Measurements from ENCODE around the gene ATE1. TPM values are rescaled to one million over a fixed set of nuclear protein-coding genes. Genes with fewer than 3 reads are reported as not detected.

ATE1 gene
- total RNA-seq, 2 donors from 2014 or later: 16.5 to 24.4 TPM

- no peaks in the 10 kb centered on the region for H3K27me3 Mint-ChIP-seq
- peaks cover 47% of the 10 kb centered on the region for H3K36me3 Mint-ChIP-seq (ENCODE audit: low read depth)
- no peak overlapping the region for H3K4me3 Mint-ChIP-seq
- H3K9me3 Mint-ChIP-seq: no peaks in the 10 kb centered on the region
- peaks cover 4% of the 10 kb centered on the region for H3K4me1 Mint-ChIP-seq
- H3K27ac Mint-ChIP-seq: no peak overlapping the region
- ATAC-seq (replicated peaks): no peak
Observed at GRCh38 chr10:121865554-121865953, 62.3 kb downstream of the ATE1 start.

- H3K4me3 Mint-ChIP-seq: no peak overlapping the region
- no peaks in the 10 kb centered on the region for H3K9me3 Mint-ChIP-seq
- peaks cover 38% of the 10 kb centered on the region for H3K36me3 Mint-ChIP-seq (ENCODE audit: low read depth)
- no peak for ATAC-seq (replicated peaks)
- H3K4me1 Mint-ChIP-seq: peaks cover 4% of the 10 kb centered on the region
- H3K27me3 Mint-ChIP-seq: no peaks in the 10 kb centered on the region
- H3K27ac Mint-ChIP-seq: peak overlapping the region; percentile 52
Observed at GRCh38 chr10:121864653-121865052, 63.2 kb downstream of the ATE1 start.

GRCh38 chr10:121864168-121864567 is 63.7 kb downstream of the ATE1 start:
- H3K27me3 Mint-ChIP-seq: no peaks in the 10 kb centered on the region
- ATAC-seq (replicated peaks): no peak
- H3K27ac Mint-ChIP-seq: no peak overlapping the region
- peaks cover 4% of the 10 kb centered on the region for H3K4me1 Mint-ChIP-seq
- H3K4me3 Mint-ChIP-seq: no peak overlapping the region
- H3K36me3 Mint-ChIP-seq (ENCODE audit: low read depth): peaks cover 33% of the 10 kb centered on the region
- H3K9me3 Mint-ChIP-seq: no peaks in the 10 kb centered on the region

- Mint-ChIP-seq H3K4me3 (no peak overlapping the region), H3K9me3 (no peaks in the 10 kb centered on the region), H3K4me1 (peaks cover 4% of the 10 kb centered on the region), H3K36me3 (ENCODE audit: low read depth) (peaks cover 29% of the 10 kb centered on the region), H3K27ac (no peak overlapping the region), H3K27me3 (no peaks in the 10 kb centered on the region)
- ATAC-seq (replicated peaks): no peak
Observed at GRCh38 chr10:121862649-121863048, 65.2 kb downstream of the ATE1 start.

GRCh38 chr10:121862042-121862441 is 65.8 kb downstream of the ATE1 start:
- no peak for ATAC-seq (replicated peaks)
- Mint-ChIP-seq H3K4me1 (peaks cover 4% of the 10 kb centered on the region), H3K36me3 (ENCODE audit: low read depth) (peaks cover 29% of the 10 kb centered on the region), H3K4me3 (no peak overlapping the region), H3K27ac (no peak overlapping the region), H3K27me3 (no peaks in the 10 kb centered on the region), H3K9me3 (no peaks in the 10 kb centered on the region)

GRCh38 chr10:121860810-121861209 is 67.0 kb downstream of the ATE1 start:
- Mint-ChIP-seq H3K4me1 (peaks cover 4% of the 10 kb centered on the region), H3K27me3 (no peaks in the 10 kb centered on the region), H3K9me3 (no peaks in the 10 kb centered on the region), H3K4me3 (no peak overlapping the region), H3K36me3 (ENCODE audit: low read depth) (peaks cover 30% of the 10 kb centered on the region), H3K27ac (no peak overlapping the region)
- ATAC-seq (replicated peaks): no peak

- Mint-ChIP-seq H3K27me3 (no peaks in the 10 kb centered on the region), H3K4me1 (no peaks in the 10 kb centered on the region), H3K9me3 (no peaks in the 10 kb centered on the region), H3K27ac (no peak overlapping the region), H3K36me3 (ENCODE audit: low read depth) (peaks cover 41% of the 10 kb centered on the region), H3K4me3 (no peak overlapping the region)
- ATAC-seq (replicated peaks): no peak
Observed at GRCh38 chr10:121854809-121855445, 72.9 kb downstream of the ATE1 start.

GRCh38 chr10:121853950-121854349 is 73.9 kb downstream of the ATE1 start:
- H3K27ac Mint-ChIP-seq: no peak overlapping the region
- no peak overlapping the region for H3K4me3 Mint-ChIP-seq
- H3K36me3 Mint-ChIP-seq (ENCODE audit: low read depth): peaks cover 51% of the 10 kb centered on the region
- ATAC-seq (replicated peaks): no peak
- no peaks in the 10 kb centered on the region for H3K27me3 Mint-ChIP-seq
- no peaks in the 10 kb centered on the region for H3K9me3 Mint-ChIP-seq
- H3K4me1 Mint-ChIP-seq: no peaks in the 10 kb centered on the region

GRCh38 chr10:121851786-121852185 is 76.0 kb downstream of the ATE1 start:
- no peak for ATAC-seq (replicated peaks)
- Mint-ChIP-seq H3K27me3 (no peaks in the 10 kb centered on the region), H3K9me3 (no peaks in the 10 kb centered on the region), H3K27ac (no peak overlapping the region), H3K4me1 (no peaks in the 10 kb centered on the region), H3K36me3 (ENCODE audit: low read depth) (peaks cover 51% of the 10 kb centered on the region), H3K4me3 (no peak overlapping the region)

- H3K4me1 Mint-ChIP-seq: peaks cover 11% of the 10 kb centered on the region
- H3K36me3 Mint-ChIP-seq (ENCODE audit: low read depth): peaks cover 69% of the 10 kb centered on the region
- no peak overlapping the region for H3K4me3 Mint-ChIP-seq
- no peaks in the 10 kb centered on the region for H3K27me3 Mint-ChIP-seq
- H3K9me3 Mint-ChIP-seq: peaks cover 7% of the 10 kb centered on the region
- no peak overlapping the region for H3K27ac Mint-ChIP-seq
- no peak for ATAC-seq (replicated peaks)
Observed at GRCh38 chr10:121848082-121848481, 79.7 kb downstream of the ATE1 start.

GRCh38 chr10:121846555-121846954 is 81.3 kb downstream of the ATE1 start:
- H3K4me3 Mint-ChIP-seq: no peak overlapping the region
- peaks cover 7% of the 10 kb centered on the region for H3K9me3 Mint-ChIP-seq

GRCh38 chr10:121845044-121845784 is 82.6 kb downstream of the ATE1 start:
- Mint-ChIP-seq H3K4me3 (peak overlapping the region; percentile 44), H3K36me3 (ENCODE audit: low read depth) (peaks cover 66% of the 10 kb centered on the region), H3K9me3 (peaks cover 7% of the 10 kb centered on the region), H3K4me1 (peaks cover 15% of the 10 kb centered on the region), H3K27me3 (no peaks in the 10 kb centered on the region), H3K27ac (peak overlapping the region; percentile 65)
- ATAC-seq (replicated peaks): peak; percentile 98

More at GRCh38 chr10:121846555-121846954, 81.3 kb downstream of the ATE1 start:
- H3K27me3 Mint-ChIP-seq: no peaks in the 10 kb centered on the region
- peaks cover 15% of the 10 kb centered on the region for H3K4me1 Mint-ChIP-seq
- peaks cover 72% of the 10 kb centered on the region for H3K36me3 Mint-ChIP-seq (ENCODE audit: low read depth)
- H3K27ac Mint-ChIP-seq: no peak overlapping the region
- ATAC-seq (replicated peaks): no peak

- H3K4me3 Mint-ChIP-seq: no peak overlapping the region
- no peak for ATAC-seq (replicated peaks)
- H3K27me3 Mint-ChIP-seq: no peaks in the 10 kb centered on the region
- H3K9me3 Mint-ChIP-seq: peaks cover 7% of the 10 kb centered on the region
- peaks cover 59% of the 10 kb centered on the region for H3K36me3 Mint-ChIP-seq (ENCODE audit: low read depth)
- H3K4me1 Mint-ChIP-seq: peaks cover 15% of the 10 kb centered on the region
- H3K27ac Mint-ChIP-seq: no peak overlapping the region
Observed at GRCh38 chr10:121844537-121844936, 83.3 kb downstream of the ATE1 start.

GRCh38 chr10:121843379-121843778 is 84.5 kb downstream of the ATE1 start:
- no peak overlapping the region for H3K4me3 Mint-ChIP-seq
- no peak for ATAC-seq (replicated peaks)
- peaks cover 51% of the 10 kb centered on the region for H3K36me3 Mint-ChIP-seq (ENCODE audit: low read depth)
- H3K27me3 Mint-ChIP-seq: no peaks in the 10 kb centered on the region
- H3K27ac Mint-ChIP-seq: no peak overlapping the region
- H3K4me1 Mint-ChIP-seq: peaks cover 15% of the 10 kb centered on the region
- peaks cover 7% of the 10 kb centered on the region for H3K9me3 Mint-ChIP-seq

- ATAC-seq (replicated peaks): no peak
- no peak overlapping the region for H3K4me3 Mint-ChIP-seq
- H3K4me1 Mint-ChIP-seq: peaks cover 15% of the 10 kb centered on the region
- no peak overlapping the region for H3K27ac Mint-ChIP-seq
- no peaks in the 10 kb centered on the region for H3K27me3 Mint-ChIP-seq
- H3K36me3 Mint-ChIP-seq (ENCODE audit: low read depth): peaks cover 47% of the 10 kb centered on the region
- peaks cover 7% of the 10 kb centered on the region for H3K9me3 Mint-ChIP-seq
Observed at GRCh38 chr10:121841862-121842261, 86.0 kb downstream of the ATE1 start.
